Mesenchymal stem cell (in vitro differentiated cells and primary cell): ENCODE measurements around the gene PABPN1L.
"Not testable (repeated sequence)": the region's sequence is repeated elsewhere in the genome, so short reads cannot be mapped to it uniquely, and the experiment has no call there.

Experiments used
- DNase-seq: peaks from one replicate; pipeline ENCODE4 v3.0.0-alpha.2; 2013
- H2AFZ ChIP-seq: one replicate; pipeline ENCODE4 v1.6.1; 2013; ENCODE audit warnings: low read depth, mild to moderate bottlenecking, control low read depth, inconsistent platforms, low read length, moderate library complexity
- H2AK5ac ChIP-seq: 2 replicates; pipeline ENCODE4 v1.6.1; 2013; ENCODE audit warnings: low read length, moderate library complexity, mild to moderate bottlenecking, inconsistent platforms; ENCODE audit not compliant: severe bottlenecking
- H2BK120ac ChIP-seq: one replicate; pipeline ENCODE4 v1.6.1; 2013; ENCODE audit warnings: low read depth, mild to moderate bottlenecking, inconsistent platforms, low read length, moderate library complexity
- H2BK12ac ChIP-seq, 2 experiments: one replicate each; pipeline ENCODE4 v1.6.1; 2013; ENCODE audit warnings: inconsistent platforms in 2 of 2, low read length in 2 of 2, mild to moderate bottlenecking in 2 of 2, moderate library complexity in 2 of 2, control low read depth in 1 of 2
- H2BK15ac ChIP-seq: one replicate; pipeline ENCODE4 v1.6.1; 2013; ENCODE audit warnings: mild to moderate bottlenecking, low read depth, inconsistent platforms; ENCODE audit not compliant: poor library complexity, severe bottlenecking
- H2BK5ac ChIP-seq: 2 replicates; pipeline ENCODE4 v1.6.1; 2013; ENCODE audit warnings: low read depth, mild to moderate bottlenecking, low read length, control low read depth, inconsistent platforms; ENCODE audit not compliant: poor library complexity, severe bottlenecking
- H3K14ac ChIP-seq, 2 experiments: one replicate each; pipeline ENCODE4 v1.6.1; 2013; ENCODE audit warnings: inconsistent platforms in 2 of 2, low read length in 2 of 2, control low read depth in 1 of 2, mild to moderate bottlenecking in 1 of 2, moderate library complexity in 1 of 2
- H3K18ac ChIP-seq, 2 experiments: one replicate each; pipeline ENCODE4 v1.6.1; 2013; ENCODE audit warnings: inconsistent platforms in 2 of 2, low read length in 2 of 2, control low read depth in 1 of 2, low read depth in 1 of 2, mild to moderate bottlenecking in 1 of 2
- H3K23ac ChIP-seq, 2 experiments: one replicate each; pipeline ENCODE4 v1.6.1; 2013; ENCODE audit warnings: inconsistent platforms in 2 of 2, low read length in 2 of 2, mild to moderate bottlenecking in 2 of 2, moderate library complexity in 2 of 2, control low read depth in 1 of 2
- H3K27ac ChIP-seq: 2 replicates; pipeline ENCODE4 v1.5.1; 2013; ENCODE audit warnings: mild to moderate bottlenecking, moderate library complexity, low read length, control low read depth, inconsistent platforms; ENCODE audit not compliant: poor library complexity, severe bottlenecking
- H3K27me3 ChIP-seq, 2 experiments: 2 replicates each; pipeline versions ENCODE4 v1.6.1 to v1.7.0; 2013; ENCODE audit warnings: low read length in 2 of 2, mild to moderate bottlenecking in 2 of 2, moderate library complexity in 2 of 2, control low read depth in 1 of 2, inconsistent platforms in 1 of 2; ENCODE audit not compliant: control insufficient read depth in 1 of 2, insufficient read depth in 1 of 2
- H3K36me3 ChIP-seq, 2 experiments: 2 replicates each; pipeline versions ENCODE4 v1.6.1 to v1.7.0; 2013; ENCODE audit warnings: low read length in 2 of 2, control low read depth in 1 of 2, inconsistent platforms in 1 of 2, low read depth in 1 of 2, mild to moderate bottlenecking in 1 of 2; ENCODE audit not compliant: insufficient read depth in 2 of 2, control insufficient read depth in 1 of 2
- H3K4ac ChIP-seq, 2 experiments: one replicate each; pipeline ENCODE4 v1.6.1; 2013; ENCODE audit warnings: inconsistent platforms in 2 of 2, low read length in 2 of 2, mild to moderate bottlenecking in 2 of 2, moderate library complexity in 2 of 2, control low read depth in 1 of 2, low read depth in 1 of 2
- H3K4me1 ChIP-seq: 2 replicates; pipeline ENCODE4 v1.6.1; 2013; ENCODE audit warnings: low read depth, low read length, control low read depth; ENCODE audit not compliant: control insufficient read depth, insufficient read depth
- H3K4me2 ChIP-seq: 2 replicates; pipeline ENCODE4 v1.6.1; 2013; ENCODE audit warnings: low read length, mild to moderate bottlenecking, inconsistent platforms; ENCODE audit not compliant: poor library complexity, severe bottlenecking
- H3K4me3 ChIP-seq, 2 experiments: 2 replicates each; pipeline versions ENCODE4 v1.5.1 to v1.7.0; 2013; ENCODE audit warnings: low read length in 2 of 2, mild to moderate bottlenecking in 2 of 2, control low read depth in 1 of 2, low read depth in 1 of 2; ENCODE audit not compliant: insufficient read depth in 1 of 2
- H3K79me1 ChIP-seq: replicated peaks from 2 replicates; pipeline ENCODE4 v1.6.1; 2013; ENCODE audit warnings: mild to moderate bottlenecking, control low read depth, low read length, inconsistent platforms; ENCODE audit not compliant: poor library complexity, severe bottlenecking
- H3K9ac ChIP-seq: 2 replicates; pipeline ENCODE4 v1.7.0; 2013; ENCODE audit warnings: mild to moderate bottlenecking, low read length, moderate library complexity
- H3K9me3 ChIP-seq: 2 replicates; pipeline ENCODE4 v1.7.0; 2013; ENCODE audit warnings: mild to moderate bottlenecking, low read length; ENCODE audit not compliant: control insufficient read depth
- H4K8ac ChIP-seq: one replicate; pipeline ENCODE4 v1.6.1; 2013; ENCODE audit warnings: inconsistent platforms, mild to moderate bottlenecking, low read length, moderate library complexity
- H4K91ac ChIP-seq: one replicate; pipeline ENCODE4 v1.6.1; 2013; ENCODE audit warnings: mild to moderate bottlenecking, low read length, inconsistent platforms
- WGBS: methylation state at CpG from one replicate; pipeline ENCODE4 v1.1.7; 2013; ENCODE audit warnings: mixed read lengths; 5-methylcytosine and 5-hydroxymethylcytosine counted together

Gene PABPN1L

DNA sequence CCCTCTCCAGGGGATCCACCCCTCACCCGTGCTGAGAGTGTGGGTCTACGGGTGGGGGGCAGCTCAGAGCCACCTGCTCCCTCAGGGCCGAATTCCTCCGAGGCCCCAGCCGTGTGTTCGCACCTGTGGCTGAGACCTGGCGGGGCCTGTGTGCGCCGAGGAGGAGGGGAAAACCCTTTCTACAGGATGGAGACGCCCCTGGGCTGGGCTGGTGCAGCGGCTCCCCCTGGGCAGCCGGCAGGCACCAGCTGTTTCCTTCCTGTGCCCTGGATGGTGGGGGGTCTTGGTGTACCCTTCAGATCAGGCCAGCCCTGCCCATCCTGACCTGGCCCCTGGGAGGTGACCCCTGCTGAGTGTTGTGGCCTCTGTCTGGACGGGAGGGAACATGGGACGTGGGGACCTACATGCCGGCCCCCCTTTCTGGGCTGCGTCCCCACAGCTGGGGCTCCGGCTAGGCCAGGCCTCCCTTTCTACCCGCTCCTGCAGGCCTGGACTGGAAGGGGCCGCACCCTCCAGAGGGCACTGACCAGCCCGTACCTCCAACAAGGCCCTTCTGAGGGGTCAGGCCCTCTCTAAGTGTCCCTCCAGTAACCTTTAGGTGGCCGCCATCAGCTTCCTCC is 28.3 kb upstream of the PABPN1L start:
- H3K9me3 ChIP-seq, result no peaks in the 10 kb centered on the region
- no peak overlapping the region for H2AFZ ChIP-seq
- H3K79me1 ChIP-seq, result no peaks in the 10 kb centered on the region
- H3K27ac ChIP-seq, result no peak overlapping the region
- H2BK120ac ChIP-seq, result no peak overlapping the region
- peaks cover 20 to 36% of the 10 kb centered on the region in 2 experiments for H3K27me3 ChIP-seq
- H2BK5ac ChIP-seq, result no peak overlapping the region
- no peak overlapping the region for H2BK15ac ChIP-seq
- WGBS, result 90% methylated on average over 21 of the region's 21 CpGs
- H3K18ac ChIP-seq, result no peak overlapping the region
- no peak overlapping the region for H3K4me3 ChIP-seq
- H4K8ac ChIP-seq, result no peak overlapping the region
- no peak for DNase-seq
- H3K4ac ChIP-seq, result no peak overlapping the region
- H4K91ac ChIP-seq, result no peak overlapping the region
- H3K23ac ChIP-seq, result no peak overlapping the region
- no peak overlapping the region for H3K9ac ChIP-seq
- no peak overlapping the region for H3K14ac ChIP-seq
- H3K4me1 ChIP-seq, result no peaks in the 10 kb centered on the region
- H2BK12ac ChIP-seq, result no peak overlapping the region
- H3K4me2 ChIP-seq, result no peak overlapping the region
- no peak overlapping the region for H2AK5ac ChIP-seq
- H3K36me3 ChIP-seq, result no peaks in the 10 kb centered on the region

DNA sequence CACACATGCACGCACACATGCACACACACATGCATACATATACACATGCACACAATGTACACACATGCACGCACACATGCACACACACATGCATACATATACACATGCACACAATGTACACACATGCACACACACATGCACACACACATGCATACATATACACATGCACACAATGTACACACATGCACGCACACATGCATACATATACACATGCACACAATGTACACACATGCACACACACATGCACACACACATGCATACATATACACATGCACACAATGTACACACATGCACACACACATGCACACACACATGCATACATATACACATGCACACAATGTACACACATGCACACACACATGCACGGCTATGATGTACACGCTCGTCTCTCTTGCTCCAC is 27.8 kb upstream of the PABPN1L start:
- H3K14ac ChIP-seq, H3K79me1 ChIP-seq, H3K36me3 ChIP-seq, H3K4ac ChIP-seq, H3K18ac ChIP-seq, H2AK5ac ChIP-seq, H2BK15ac ChIP-seq, H3K4me1 ChIP-seq, H2BK12ac ChIP-seq, H2AFZ ChIP-seq, H3K27ac ChIP-seq, H4K91ac ChIP-seq, H3K4me3 ChIP-seq, H4K8ac ChIP-seq, H3K9ac ChIP-seq, H3K23ac ChIP-seq, H2BK5ac ChIP-seq, H3K4me2 ChIP-seq, H3K9me3 ChIP-seq, DNase-seq, H2BK120ac ChIP-seq: not testable (repeated sequence)
- H3K27me3 ChIP-seq, result peaks cover 15 to 38% of the 10 kb centered on the region in 2 experiments
- WGBS, result 93% methylated on average over 4 of the region's 6 CpGs

DNA sequence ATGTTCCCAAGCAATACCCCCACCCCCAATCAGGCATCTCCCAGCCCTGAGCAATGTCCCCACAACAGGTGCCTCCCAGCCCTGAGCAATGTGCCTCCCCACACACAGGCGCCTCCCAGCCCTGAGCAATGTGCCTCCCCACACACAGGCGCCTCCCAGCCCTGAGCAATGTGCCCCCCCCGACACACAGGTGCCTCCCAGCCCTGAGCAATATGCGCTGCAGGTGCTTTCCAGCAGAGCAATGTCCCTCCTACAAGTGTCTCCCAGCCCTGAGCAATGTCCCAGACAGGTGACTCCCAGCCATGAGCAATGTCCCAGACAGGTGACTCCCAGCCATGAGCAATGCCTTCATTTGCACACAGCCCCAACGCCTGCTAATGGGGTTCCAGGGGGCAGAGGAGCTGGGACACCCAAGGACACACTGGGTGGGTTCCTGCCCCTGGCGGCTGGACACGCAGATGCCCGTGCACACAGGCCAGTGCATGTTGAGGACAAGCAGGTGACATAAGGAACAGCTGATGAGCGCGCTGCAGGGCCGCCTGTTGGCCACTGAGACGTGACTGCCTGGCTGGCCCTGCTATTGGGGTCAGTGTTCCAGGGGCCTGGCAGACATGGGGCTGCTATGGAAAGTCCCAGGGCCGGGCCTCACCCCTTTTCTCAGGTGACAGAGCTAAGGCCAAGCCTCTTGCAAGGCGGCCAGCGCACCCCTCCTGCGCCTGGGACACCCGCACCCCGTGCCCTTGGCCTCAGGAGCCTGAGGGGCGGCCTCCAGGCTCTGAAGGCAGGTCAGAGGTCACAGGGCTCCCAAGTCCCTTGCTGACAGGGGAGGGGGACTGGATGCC is 26.9 kb upstream of the PABPN1L start:
- Histone ChIP-seq H2BK12ac (no peak overlapping the region), H2BK5ac (no peak overlapping the region), H3K36me3 (no peaks in the 10 kb centered on the region), H3K9me3 (no peaks in the 10 kb centered on the region), H3K4me1 (no peaks in the 10 kb centered on the region), H2BK15ac (no peak overlapping the region), H2AFZ (no peak overlapping the region), H3K79me1 (no peaks in the 10 kb centered on the region), H3K4ac (no peak overlapping the region), H3K23ac (no peak overlapping the region), H3K18ac (no peak overlapping the region), H3K9ac (no peak overlapping the region), H3K4me3 (no peak overlapping the region), H3K27me3 (peaks cover 11 to 37% of the 10 kb centered on the region in 2 experiments), H2BK120ac (no peak overlapping the region), H3K27ac (no peak overlapping the region), H3K14ac (no peak overlapping the region), H3K4me2 (no peak overlapping the region), H4K8ac (no peak overlapping the region), H4K91ac (no peak overlapping the region), H2AK5ac (no peak overlapping the region)
- no peak for DNase-seq
- WGBS, result 83% methylated on average over 19 of the region's 19 CpGs

DNA sequence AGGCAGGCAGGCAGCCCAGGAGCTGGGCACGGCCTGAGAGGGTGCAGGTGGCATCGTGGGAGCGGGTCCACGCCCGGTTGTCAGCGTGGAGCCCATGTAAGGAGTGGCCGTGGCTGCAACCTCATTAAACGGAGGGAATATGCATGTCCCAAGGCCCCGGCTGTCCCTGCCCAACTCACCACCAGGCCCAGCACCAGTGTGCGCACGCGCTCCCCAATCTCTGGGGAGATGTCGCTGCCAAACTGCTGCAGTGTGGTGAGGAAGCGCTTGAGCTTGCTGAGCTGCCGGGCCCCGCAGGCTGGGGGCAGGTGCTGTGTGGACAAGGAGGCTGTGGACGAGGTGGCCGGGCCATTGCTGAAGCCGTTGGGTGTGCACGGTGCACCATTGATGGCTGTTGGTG is 25.6 kb upstream of the PABPN1L start:
- no peak overlapping the region for H3K18ac ChIP-seq
- WGBS, result 87% methylated on average over 20 of the region's 20 CpGs
- no peaks in the 10 kb centered on the region for H3K9me3 ChIP-seq
- H3K4me3 ChIP-seq, result no peak overlapping the region
- H2AFZ ChIP-seq, result no peak overlapping the region
- H4K91ac ChIP-seq, result no peak overlapping the region
- H3K9ac ChIP-seq, result no peak overlapping the region
- peaks cover 11 to 31% of the 10 kb centered on the region in 2 experiments for H3K27me3 ChIP-seq
- no peak overlapping the region for H2BK12ac ChIP-seq
- DNase-seq, result no peak
- no peaks in the 10 kb centered on the region for H3K36me3 ChIP-seq
- no peak overlapping the region for H2AK5ac ChIP-seq
- H3K4me1 ChIP-seq, result no peaks in the 10 kb centered on the region
- H3K14ac ChIP-seq, result no peak overlapping the region
- H3K4ac ChIP-seq, result no peak overlapping the region
- no peak overlapping the region for H3K23ac ChIP-seq
- no peak overlapping the region for H2BK120ac ChIP-seq
- no peaks in the 10 kb centered on the region for H3K79me1 ChIP-seq
- H3K4me2 ChIP-seq, result no peak overlapping the region
- H2BK5ac ChIP-seq, result no peak overlapping the region
- H3K27ac ChIP-seq, result no peak overlapping the region
- no peak overlapping the region for H2BK15ac ChIP-seq
- H4K8ac ChIP-seq, result no peak overlapping the region
